Liver (tissue), 9 donors: ENCODE data around the gene TRIO. TPM values are rescaled to one million over a fixed set of nuclear protein-coding genes. Genes with fewer than 3 reads are reported as not detected.

ENCODE experiments used
- DNase-seq: peaks from one replicate; pipeline ENCODE4 v3.0.0-alpha.2; 2017; ENCODE audit warnings: low spot score
- H3K27ac ChIP-seq, 2 donors: one replicate each; pipeline ENCODE4 v1.7.0; 2013; ENCODE audit warnings: inconsistent platforms in 2 of 2, low read length in 2 of 2, control low read depth in 1 of 2, low read depth in 1 of 2, mild to moderate bottlenecking in 1 of 2
- H3K27me3 ChIP-seq, 4 donors: one replicate each; pipeline versions ENCODE4 v1.6.1 to v1.7.0; 2013; ENCODE audit warnings: low read length in 3 of 4, inconsistent platforms in 1 of 4, mild to moderate bottlenecking in 1 of 4, moderate library complexity in 1 of 4; ENCODE audit not compliant: control insufficient read depth in 4 of 4, insufficient read depth in 4 of 4
- H3K36me3 ChIP-seq, 4 donors: one replicate each; pipeline versions ENCODE4 v1.6.1 to v1.7.0; 2013; ENCODE audit warnings: low read length in 3 of 4, mild to moderate bottlenecking in 3 of 4, low read depth in 1 of 4, moderate library complexity in 1 of 4; ENCODE audit not compliant: control insufficient read depth in 4 of 4, insufficient read depth in 3 of 4
- H3K4me1 ChIP-seq, 4 donors: one replicate each; pipeline versions ENCODE4 v1.6.1 to v1.7.0; 2013; ENCODE audit warnings: low read length in 3 of 4, mild to moderate bottlenecking in 3 of 4, moderate library complexity in 1 of 4; ENCODE audit not compliant: control insufficient read depth in 4 of 4, insufficient read depth in 4 of 4
- H3K4me3 ChIP-seq, 3 donors: one replicate each; pipeline versions ENCODE4 v1.6.1 to v1.7.0; 2013; ENCODE audit warnings: low read length in 3 of 3, control low read depth in 1 of 3, low read depth in 1 of 3, mild to moderate bottlenecking in 1 of 3
- H3K9ac ChIP-seq, 2 donors: one replicate each; pipeline ENCODE4 v1.7.0; 2013; ENCODE audit warnings: low read length in 2 of 2, mild to moderate bottlenecking in 2 of 2, moderate library complexity in 2 of 2, control low read depth in 1 of 2, low read depth in 1 of 2
- H3K9me3 ChIP-seq, 4 donors: one replicate each; pipeline versions ENCODE4 v1.6.1 to v1.7.0; 2013; ENCODE audit warnings: low read length in 3 of 4; ENCODE audit not compliant: control insufficient read depth in 4 of 4
- EGR1 ChIP-seq, 2 donors: IDR thresholded peaks; 2 replicates each; pipeline ENCODE4 v1.6.1; 2016 to 2018; ENCODE audit warnings: antibody characterized with exemption in 2 of 2, low read depth in 2 of 2
- FOXA1 ChIP-seq: IDR thresholded peaks from 2 replicates; pipeline ENCODE4 v1.6.1; 2016; ENCODE audit warnings: antibody characterized with exemption
- FOXA2 ChIP-seq: IDR thresholded peaks from 2 replicates; pipeline ENCODE4 v1.6.1; 2016; ENCODE audit warnings: antibody characterized with exemption
- GABPA ChIP-seq, 2 donors: IDR thresholded peaks in 1 of 2; conservative IDR thresholded peaks in 1 of 2; 2 replicates each; pipeline ENCODE4 v1.6.1; 2016; ENCODE audit warnings: antibody characterized with exemption in 2 of 2, mild to moderate bottlenecking in 1 of 2, moderate library complexity in 1 of 2
- HNF4A ChIP-seq, 2 donors: conservative IDR thresholded peaks; 2 replicates each; pipeline ENCODE4 v1.6.1; 2016; ENCODE audit warnings: antibody characterized with exemption in 2 of 2, mild to moderate bottlenecking in 2 of 2
- HNF4G ChIP-seq: IDR thresholded peaks from 2 replicates; pipeline ENCODE4 v1.6.1; 2016; ENCODE audit warnings: antibody characterized with exemption
- JUND ChIP-seq, 2 donors: IDR thresholded peaks; 2 replicates each; pipeline ENCODE4 v1.6.1; 2016; ENCODE audit warnings: antibody characterized with exemption in 2 of 2
- NR2F2 ChIP-seq: IDR thresholded peaks from 2 replicates; pipeline ENCODE4 v1.6.1; 2016; ENCODE audit warnings: antibody characterized with exemption
- RAD21 ChIP-seq, 2 donors: IDR thresholded peaks; 2 replicates each; pipeline ENCODE4 v1.6.1; 2016; ENCODE audit warnings: antibody characterized with exemption in 2 of 2, mild to moderate bottlenecking in 2 of 2
- RXRA ChIP-seq, 2 donors: IDR thresholded peaks; 2 replicates each; pipeline ENCODE4 v1.6.1; 2017 to 2018; ENCODE audit warnings: antibody characterized with exemption in 2 of 2, mild to moderate bottlenecking in 1 of 2
- SP1 ChIP-seq: IDR thresholded peaks from 2 replicates; pipeline ENCODE4 v1.6.1; 2018; ENCODE audit warnings: antibody characterized with exemption, mild to moderate bottlenecking
- TAF1 ChIP-seq: conservative IDR thresholded peaks from 2 replicates; pipeline ENCODE4 v1.6.1; 2016; ENCODE audit warnings: antibody characterized with exemption, mild to moderate bottlenecking
- YY1 ChIP-seq: IDR thresholded peaks from 2 replicates; pipeline ENCODE4 v1.6.1; 2016; ENCODE audit warnings: antibody characterized with exemption, mild to moderate bottlenecking
- WGBS: extraction: QIAGEN DNeasy Blood & Tissue Kit; methylation state at CpG from one replicate; pipeline ENCODE4 v1.1.7; 2013; 5-methylcytosine and 5-hydroxymethylcytosine counted together
- polyA plus RNA-seq, 2 donors: library from polyadenylated mRNA; stranded (reverse) in 1 of 2; unstranded in 1 of 2; fragments of 200-250 nt in 1 of 2; fragments of >200 nt in 1 of 2; fragmentation: Nextera tagmentation in 1 of 2; extraction: Ambion mirVana in 1 of 2; gene quantifications; one replicate each; pipeline versions ENCODE4 v1.2.1 to v1.2.3, GENCODE V29; 2013 to 2015
- total RNA-seq, 2 donors: library from RNA; depleted of rRNA; stranded (reverse); fragments of >200 nt; gene quantifications; one replicate each; pipeline ENCODE4 v1.2.3, GENCODE V29; 2014
- TF ChIP-seq, protein P1 (sequence below): fragments of 150-350 bp; IDR thresholded peaks from 2 replicates; pipeline ENCODE4 v1.5.1; 2017; ENCODE audit warnings: improper control_type of control experiment, low read depth, low read length; ENCODE audit not compliant: missing input control
- TF ChIP-seq, protein P2 (sequence below): IDR thresholded peaks from 2 replicates; pipeline ENCODE4 v1.6.1; 2016; ENCODE audit warnings: antibody characterized with exemption
- TF ChIP-seq, protein P3 (sequence below): IDR thresholded peaks from 2 replicates; pipeline ENCODE4 v1.6.1; 2016; ENCODE audit warnings: antibody characterized with exemption, mild to moderate bottlenecking
- TF ChIP-seq, protein P4 (sequence below): IDR thresholded peaks from 2 replicates; pipeline ENCODE4 v1.6.1; 2016; ENCODE audit warnings: antibody characterized with exemption
- TF ChIP-seq, protein P5 (sequence below): IDR thresholded peaks from 2 replicates; pipeline ENCODE4 v1.6.1; 2016; ENCODE audit warnings: antibody characterized with exemption
- donor health status: healthy.
- donor health status: healthy.
- donor health status: healthy.
- donor health status: healthy.
- donor health status: healthy.

The TRIO gene
- total and polyA plus RNA-seq, 4 donors, result 8.5 to 86.2 (median 16.0) TPM

DNA sequence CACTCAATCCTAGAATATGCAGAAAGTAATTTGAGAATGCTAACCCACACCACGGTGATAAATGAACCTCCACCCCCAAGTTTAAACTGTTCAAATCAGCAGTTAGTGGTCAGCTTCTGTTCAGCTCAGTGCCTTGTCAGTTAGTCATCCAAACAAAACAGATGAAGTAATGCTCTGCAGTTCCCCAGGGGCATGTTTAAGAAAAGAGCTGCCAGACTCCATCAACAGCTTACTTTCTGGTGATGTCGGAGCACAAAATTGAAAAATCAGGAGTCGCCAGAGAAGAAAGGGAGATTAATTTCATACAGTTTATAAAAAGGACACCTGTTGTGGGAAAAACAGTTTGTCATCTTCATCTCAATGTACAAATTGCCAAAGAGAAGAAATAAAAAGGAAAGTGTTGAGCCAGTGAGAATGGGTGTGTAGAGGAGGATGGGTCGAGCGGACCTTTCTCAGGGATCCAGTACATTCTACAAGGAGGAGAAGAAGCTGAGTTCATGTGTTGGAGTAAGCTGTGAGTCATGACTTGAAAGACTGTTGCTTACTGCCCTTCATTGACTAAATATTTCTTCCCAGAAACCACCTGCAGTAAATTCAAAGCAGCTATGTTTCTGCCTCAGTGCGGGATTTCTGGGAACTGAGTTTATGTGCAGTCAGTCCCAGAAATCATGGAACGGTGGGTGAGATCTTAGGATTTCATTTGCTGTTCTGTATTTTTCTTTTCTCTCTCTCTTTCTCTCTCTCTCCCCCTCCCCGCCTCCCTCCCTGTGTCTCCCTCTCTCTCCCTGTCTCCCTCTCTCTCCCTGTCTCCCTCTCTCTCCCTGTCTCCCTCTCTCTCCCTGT is 13.7 kb downstream of the TRIO start:
- TF ChIP-seq, protein P1, sequence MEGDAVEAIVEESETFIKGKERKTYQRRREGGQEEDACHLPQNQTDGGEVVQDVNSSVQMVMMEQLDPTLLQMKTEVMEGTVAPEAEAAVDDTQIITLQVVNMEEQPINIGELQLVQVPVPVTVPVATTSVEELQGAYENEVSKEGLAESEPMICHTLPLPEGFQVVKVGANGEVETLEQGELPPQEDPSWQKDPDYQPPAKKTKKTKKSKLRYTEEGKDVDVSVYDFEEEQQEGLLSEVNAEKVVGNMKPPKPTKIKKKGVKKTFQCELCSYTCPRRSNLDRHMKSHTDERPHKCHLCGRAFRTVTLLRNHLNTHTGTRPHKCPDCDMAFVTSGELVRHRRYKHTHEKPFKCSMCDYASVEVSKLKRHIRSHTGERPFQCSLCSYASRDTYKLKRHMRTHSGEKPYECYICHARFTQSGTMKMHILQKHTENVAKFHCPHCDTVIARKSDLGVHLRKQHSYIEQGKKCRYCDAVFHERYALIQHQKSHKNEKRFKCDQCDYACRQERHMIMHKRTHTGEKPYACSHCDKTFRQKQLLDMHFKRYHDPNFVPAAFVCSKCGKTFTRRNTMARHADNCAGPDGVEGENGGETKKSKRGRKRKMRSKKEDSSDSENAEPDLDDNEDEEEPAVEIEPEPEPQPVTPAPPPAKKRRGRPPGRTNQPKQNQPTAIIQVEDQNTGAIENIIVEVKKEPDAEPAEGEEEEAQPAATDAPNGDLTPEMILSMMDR, result no peak
- TF ChIP-seq YY1 (no peak), TAF1 (no peak), SP1 (no peak), HNF4G (no peak), EGR1 (IDR thresholded peaks at IDR 0.05; ENCODE audit: low read depth in 2 of 2) (no peak), GABPA (IDR thresholded peaks at IDR 0.05 in 1 of 2, conservative IDR thresholded peaks at IDR 0.05 in 1 of 2) (no peak), RAD21 (IDR thresholded peaks at IDR 0.05) (no peak), RXRA (IDR thresholded peaks at IDR 0.05) (no peak), FOXA2 (no peak), HNF4A (conservative IDR thresholded peaks at IDR 0.05) (no peak), NR2F2 (no peak), FOXA1 (no peak), JUND (IDR thresholded peaks at IDR 0.05) (no peak)
- TF ChIP-seq, protein P2, sequence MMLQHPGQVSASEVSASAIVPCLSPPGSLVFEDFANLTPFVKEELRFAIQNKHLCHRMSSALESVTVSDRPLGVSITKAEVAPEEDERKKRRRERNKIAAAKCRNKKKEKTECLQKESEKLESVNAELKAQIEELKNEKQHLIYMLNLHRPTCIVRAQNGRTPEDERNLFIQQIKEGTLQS, result no peak
- TF ChIP-seq, protein P3, sequence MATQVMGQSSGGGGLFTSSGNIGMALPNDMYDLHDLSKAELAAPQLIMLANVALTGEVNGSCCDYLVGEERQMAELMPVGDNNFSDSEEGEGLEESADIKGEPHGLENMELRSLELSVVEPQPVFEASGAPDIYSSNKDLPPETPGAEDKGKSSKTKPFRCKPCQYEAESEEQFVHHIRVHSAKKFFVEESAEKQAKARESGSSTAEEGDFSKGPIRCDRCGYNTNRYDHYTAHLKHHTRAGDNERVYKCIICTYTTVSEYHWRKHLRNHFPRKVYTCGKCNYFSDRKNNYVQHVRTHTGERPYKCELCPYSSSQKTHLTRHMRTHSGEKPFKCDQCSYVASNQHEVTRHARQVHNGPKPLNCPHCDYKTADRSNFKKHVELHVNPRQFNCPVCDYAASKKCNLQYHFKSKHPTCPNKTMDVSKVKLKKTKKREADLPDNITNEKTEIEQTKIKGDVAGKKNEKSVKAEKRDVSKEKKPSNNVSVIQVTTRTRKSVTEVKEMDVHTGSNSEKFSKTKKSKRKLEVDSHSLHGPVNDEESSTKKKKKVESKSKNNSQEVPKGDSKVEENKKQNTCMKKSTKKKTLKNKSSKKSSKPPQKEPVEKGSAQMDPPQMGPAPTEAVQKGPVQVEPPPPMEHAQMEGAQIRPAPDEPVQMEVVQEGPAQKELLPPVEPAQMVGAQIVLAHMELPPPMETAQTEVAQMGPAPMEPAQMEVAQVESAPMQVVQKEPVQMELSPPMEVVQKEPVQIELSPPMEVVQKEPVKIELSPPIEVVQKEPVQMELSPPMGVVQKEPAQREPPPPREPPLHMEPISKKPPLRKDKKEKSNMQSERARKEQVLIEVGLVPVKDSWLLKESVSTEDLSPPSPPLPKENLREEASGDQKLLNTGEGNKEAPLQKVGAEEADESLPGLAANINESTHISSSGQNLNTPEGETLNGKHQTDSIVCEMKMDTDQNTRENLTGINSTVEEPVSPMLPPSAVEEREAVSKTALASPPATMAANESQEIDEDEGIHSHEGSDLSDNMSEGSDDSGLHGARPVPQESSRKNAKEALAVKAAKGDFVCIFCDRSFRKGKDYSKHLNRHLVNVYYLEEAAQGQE, result no peak
- TF ChIP-seq, protein P4, sequence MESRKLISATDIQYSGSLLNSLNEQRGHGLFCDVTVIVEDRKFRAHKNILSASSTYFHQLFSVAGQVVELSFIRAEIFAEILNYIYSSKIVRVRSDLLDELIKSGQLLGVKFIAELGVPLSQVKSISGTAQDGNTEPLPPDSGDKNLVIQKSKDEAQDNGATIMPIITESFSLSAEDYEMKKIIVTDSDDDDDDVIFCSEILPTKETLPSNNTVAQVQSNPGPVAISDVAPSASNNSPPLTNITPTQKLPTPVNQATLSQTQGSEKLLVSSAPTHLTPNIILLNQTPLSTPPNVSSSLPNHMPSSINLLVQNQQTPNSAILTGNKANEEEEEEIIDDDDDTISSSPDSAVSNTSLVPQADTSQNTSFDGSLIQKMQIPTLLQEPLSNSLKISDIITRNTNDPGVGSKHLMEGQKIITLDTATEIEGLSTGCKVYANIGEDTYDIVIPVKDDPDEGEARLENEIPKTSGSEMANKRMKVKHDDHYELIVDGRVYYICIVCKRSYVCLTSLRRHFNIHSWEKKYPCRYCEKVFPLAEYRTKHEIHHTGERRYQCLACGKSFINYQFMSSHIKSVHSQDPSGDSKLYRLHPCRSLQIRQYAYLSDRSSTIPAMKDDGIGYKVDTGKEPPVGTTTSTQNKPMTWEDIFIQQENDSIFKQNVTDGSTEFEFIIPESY, result no peak
- TF ChIP-seq, protein P5, sequence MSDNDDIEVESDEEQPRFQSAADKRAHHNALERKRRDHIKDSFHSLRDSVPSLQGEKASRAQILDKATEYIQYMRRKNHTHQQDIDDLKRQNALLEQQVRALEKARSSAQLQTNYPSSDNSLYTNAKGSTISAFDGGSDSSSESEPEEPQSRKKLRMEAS, result no peak
- H3K9me3 ChIP-seq, result no peaks in the 10 kb centered on the region
- H3K9ac ChIP-seq, result no peak overlapping the region
- no peak overlapping the region for H3K27ac ChIP-seq
- H3K27me3 ChIP-seq, result no peaks in the 10 kb centered on the region
- WGBS, result 80% methylated on average over 8 of the region's 8 CpGs
- no peak for DNase-seq
- H3K36me3 ChIP-seq, result no peaks in the 10 kb centered on the region
- peaks cover 2 to 9% (median 3%) of the 10 kb centered on the region in 4 donors for H3K4me1 ChIP-seq
- H3K4me3 ChIP-seq, result no peak overlapping the region
